Endometrial microvascular endothelial cells (primary cell): Measurements from ENCODE around the gene TYW5. TPM values are rescaled to one million over a fixed set of nuclear protein-coding genes. Genes with fewer than 3 reads are reported as not detected.

ENCODE experiments used
- in situ Hi-C: cut with HindIII; loops from 2 replicates; pipeline ENCODE4 v1.10.0; 2017; ENCODE audit warnings: low sequenced_read_pairs, low pct_unique_long_range_greater_than_20kb; ENCODE audit errors: inconsistent ontology term
- total RNA-seq: library from RNA; depleted of rRNA; stranded (reverse); fragments of >200 nt; gene quantifications from one replicate; pipeline ENCODE4 v1.2.3, GENCODE V29; 2015; ENCODE audit errors: inconsistent ontology term

The TYW5 gene
- total RNA-seq, 1 donor from 2014 or later = 8.1 TPM

DNA sequence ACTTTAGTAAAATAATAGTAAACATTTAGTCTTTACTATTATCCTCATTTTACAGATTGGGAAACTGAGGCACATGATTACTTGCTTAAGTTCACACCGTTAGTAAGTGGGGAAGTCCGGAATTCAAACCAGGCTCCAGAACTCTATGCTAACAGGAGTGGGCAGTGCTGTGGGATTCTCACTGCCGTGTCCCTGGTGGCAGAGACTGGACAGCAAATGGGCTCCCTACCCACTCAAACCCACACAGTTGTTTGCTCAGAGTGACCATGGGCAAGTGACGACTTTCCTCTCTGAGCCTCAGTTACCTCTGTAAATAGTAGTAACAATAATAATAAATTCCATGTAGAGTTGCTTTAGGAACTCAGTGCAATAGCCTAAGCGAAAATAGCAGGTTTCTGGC is 24.1 kb upstream of the TYW5 start:
- in situ Hi-C loops = no loop called here

DNA sequence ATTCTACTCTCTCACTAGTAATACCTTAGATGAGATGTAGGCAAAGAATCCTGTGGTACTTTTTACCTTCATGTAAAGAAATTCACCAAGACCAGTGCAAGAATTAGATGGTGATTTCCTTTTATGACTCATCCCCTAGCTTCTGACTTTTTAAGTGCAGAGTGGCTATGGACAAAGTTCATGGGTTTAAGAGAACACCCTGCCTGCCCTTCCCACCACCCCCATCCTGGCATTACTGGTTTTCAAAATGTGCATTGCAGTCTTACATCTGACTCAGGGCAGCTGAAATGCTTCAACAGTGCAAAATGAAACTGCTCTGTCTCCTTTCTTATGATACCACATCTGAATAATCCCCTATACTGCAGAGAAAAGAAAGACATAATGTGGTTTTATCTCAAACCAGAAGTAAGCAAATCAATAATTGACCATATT is 22.7 kb upstream of the TYW5 start:
- in situ Hi-C loops = no loop called here

DNA sequence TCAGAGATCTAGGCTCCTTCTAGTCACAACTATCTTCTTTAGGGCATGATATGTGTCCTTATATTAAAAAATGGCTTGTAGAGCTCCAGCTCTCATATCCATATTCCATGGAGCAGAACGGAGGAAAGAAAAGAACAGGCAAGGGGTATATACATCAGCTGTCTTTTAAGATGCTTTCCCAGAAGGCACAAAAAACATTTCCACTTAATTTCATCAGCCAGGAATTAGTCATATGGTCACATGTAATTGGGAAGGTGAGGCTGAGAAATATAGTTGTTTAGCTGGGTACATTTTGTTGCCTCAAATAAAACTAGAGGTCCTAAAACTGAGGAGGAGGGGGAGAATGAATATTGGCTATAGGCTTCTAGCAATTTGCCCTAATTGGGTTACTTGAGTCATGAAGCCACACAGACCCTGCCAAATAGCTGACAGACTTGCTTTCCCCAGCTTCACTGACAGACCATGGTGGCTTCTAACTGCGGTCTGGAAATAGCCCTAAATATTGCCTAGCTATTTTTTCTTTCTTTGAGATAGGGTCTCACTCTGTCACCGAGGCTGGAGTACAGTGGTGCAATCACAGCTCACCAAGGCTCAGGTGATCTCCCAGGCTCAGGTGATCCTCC is 20.1 kb upstream of the TYW5 start:
- in situ Hi-C loops = no loop called here

DNA sequence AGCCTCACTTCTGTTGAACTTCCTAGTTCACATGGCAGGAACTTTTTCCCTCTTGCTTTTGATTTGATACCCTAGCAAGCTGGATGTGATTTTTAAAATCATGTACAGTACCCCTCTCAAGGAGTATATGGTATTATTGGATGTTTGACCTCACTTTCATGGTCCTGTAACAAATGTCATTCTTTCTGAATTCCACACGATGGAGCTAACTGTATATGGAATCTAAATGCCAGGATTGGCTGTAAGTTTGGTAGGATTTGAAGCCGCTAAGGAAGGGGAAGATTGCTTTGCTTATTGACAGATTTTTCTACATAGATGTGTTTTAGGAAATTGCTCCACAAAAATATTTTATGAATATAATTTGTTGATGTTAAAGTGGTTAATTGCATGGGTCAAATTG is 18.4 kb upstream of the TYW5 start:
- in situ Hi-C loops = loop anchor here (25.0 kb wide), 1 partner anchor 514 kb away; no protein-coding TSS in a partner anchor

GRCh38 chr2:199972088-199972626 is 16.9 kb upstream of the TYW5 start:
- in situ Hi-C loops = loop anchor here (25.0 kb wide), 1 partner anchor 515 kb away; no protein-coding TSS in a partner anchor

DNA sequence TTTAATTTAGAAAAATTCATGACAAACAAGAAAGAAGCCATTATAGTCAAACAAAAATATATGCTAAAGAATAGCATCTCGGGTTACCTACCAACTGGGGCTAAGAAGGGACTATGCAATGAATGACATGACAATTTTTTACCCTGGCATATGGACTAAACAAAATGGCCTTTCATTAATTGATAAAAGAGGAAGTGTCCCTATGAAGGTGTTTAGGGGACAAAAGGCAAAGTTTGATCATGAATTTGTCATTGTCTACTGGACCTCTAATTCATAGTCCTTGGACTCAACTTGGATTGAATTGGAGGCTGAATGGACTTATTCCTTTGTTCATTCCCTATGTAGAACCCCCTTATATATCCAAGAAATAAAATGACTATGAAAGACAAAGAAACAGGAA is 12.8 kb upstream of the TYW5 start:
- in situ Hi-C loops = loop anchor here (25.0 kb wide), 1 partner anchor 519 kb away; no protein-coding TSS in a partner anchor

GRCh38 chr2:199966976-199967375 is 11.7 kb upstream of the TYW5 start:
- in situ Hi-C loops = loop anchor here (25.0 kb wide), 1 partner anchor 520 kb away; no protein-coding TSS in a partner anchor

DNA sequence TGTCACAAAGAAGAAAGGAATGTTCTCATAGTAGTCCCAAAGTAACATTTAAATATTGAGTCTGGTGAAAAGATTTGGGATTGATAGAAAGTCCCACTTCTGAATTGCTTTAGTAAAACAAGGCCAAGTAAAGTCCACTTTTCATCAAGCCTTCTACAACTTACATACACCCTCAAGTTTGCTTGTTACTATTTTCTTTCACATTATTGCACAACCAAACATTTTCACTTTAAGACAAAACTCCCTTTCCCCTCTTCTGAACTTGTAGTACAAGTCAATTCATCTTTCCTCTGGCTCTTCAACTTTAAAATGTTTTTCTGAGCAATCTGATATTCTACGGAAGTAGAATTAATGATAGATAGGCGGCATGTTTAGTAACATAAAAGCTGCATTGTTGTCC is 11.1 kb upstream of the TYW5 start:
- in situ Hi-C loops = loop anchor here (25.0 kb wide), 1 partner anchor 521 kb away; no protein-coding TSS in a partner anchor

- in situ Hi-C loops = loop anchor here (25.0 kb wide), 1 partner anchor 525 kb away; no protein-coding TSS in a partner anchor
These were observed 6.9 kb upstream of the TYW5 start for GRCh38 chr2:199962203-199962602.

DNA sequence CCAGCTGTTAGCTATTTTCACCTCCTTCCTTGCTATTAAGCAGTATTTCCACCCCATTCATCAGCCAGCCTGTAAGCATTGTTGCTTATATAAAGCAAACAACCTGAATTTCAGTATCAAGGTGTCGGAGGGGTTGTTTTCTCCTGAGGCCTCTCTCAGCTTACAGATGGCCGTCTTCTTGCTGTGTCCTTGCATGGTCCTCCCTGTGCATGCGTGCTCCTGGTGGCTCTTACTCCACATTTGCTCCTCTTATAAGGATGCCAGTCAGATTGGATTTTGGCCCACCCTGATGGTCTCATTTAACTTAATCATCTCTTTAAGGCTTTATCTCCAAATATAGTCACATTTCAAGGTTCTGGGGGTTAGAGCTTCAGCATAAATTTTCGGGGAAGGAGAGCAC is 2.7 kb upstream of the TYW5 start:
- in situ Hi-C loops = loop anchor here (25.0 kb wide), 1 partner anchor 529 kb away; no protein-coding TSS in a partner anchor

DNA sequence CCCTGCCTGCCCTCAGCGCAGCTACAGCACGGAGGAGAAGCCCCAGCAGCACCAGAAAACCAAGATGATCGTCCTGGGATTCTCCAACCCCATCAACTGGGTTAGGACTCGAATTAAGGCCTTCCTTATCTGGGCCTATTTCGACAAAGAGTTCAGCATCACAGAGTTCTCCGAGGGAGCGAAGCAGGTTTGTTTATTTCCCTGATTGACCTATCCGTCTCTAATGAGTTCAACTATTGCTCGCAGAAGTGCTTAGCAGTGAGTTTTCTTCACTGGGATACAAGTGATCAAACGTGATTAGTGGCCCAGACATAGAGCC is 730 bp upstream of the TYW5 start:
- in situ Hi-C loops = loop anchor here (25.0 kb wide), 1 partner anchor 531 kb away; no protein-coding TSS in a partner anchor

DNA sequence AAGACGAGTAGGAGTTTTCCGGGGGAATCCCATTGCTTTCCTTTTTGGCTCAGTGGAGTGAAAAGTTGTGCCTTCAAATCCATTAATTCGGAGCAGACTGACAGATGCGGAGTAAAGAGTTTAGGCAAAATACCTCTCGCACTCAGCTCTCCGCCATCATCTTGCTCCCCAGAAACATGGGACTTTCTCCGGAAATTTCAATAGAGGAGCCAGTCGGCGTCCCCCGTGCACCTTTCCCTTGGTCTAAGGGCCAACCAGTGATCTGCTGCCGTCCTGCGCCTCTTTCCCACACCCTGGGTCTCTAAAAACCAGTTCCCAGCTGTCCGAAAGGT is 318 bp downstream of the TYW5 start:
- in situ Hi-C loops = loop anchor here (25.0 kb wide), 1 partner anchor 532 kb away; no protein-coding TSS in a partner anchor

DNA sequence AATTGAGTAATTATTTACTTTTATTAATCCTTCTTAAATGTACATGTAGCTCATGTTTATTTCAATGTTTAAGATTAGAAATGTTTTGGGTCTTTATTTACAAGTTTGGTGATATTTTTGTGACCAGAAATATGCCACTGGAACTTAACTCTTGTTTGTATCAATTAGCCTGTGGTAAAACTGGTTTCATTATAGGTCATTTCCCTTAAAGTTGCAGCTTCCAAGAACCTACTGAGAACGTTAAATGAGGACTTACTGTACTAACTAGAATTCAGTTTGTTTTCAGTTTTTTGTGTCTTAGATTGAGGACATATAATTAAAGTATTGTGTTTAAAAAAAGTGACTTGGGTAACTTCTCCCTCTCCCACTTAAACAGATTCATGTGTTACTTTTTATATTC is 4.3 kb downstream of the TYW5 start:
- in situ Hi-C loops = loop anchor here (25.0 kb wide), 1 partner anchor 536 kb away; no protein-coding TSS in a partner anchor

- in situ Hi-C loops = loop anchor here (25.0 kb wide), 1 partner anchor 537 kb away; no protein-coding TSS in a partner anchor
These were observed 4.9 kb downstream of the TYW5 start for GRCh38 chr2:199950396-199950795.

DNA sequence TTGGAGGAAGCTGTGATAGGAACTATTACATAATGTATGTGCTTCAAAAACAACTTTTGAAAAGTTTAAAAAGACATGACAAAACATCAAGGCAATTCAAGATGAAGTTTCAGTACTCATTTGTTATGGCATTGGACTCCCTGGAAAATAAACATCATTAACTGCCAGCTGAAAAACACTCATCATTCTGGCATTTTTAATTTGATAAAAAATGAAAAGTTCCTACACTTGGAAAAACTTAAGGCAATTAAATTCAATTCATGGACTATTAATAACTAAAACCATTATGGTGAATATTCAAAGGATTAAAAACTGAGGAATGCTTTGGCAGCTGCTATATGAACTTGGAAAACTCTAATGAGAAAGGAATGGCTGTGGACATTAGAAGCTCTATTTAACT is 8.5 kb downstream of the TYW5 start:
- in situ Hi-C loops = no loop called here

DNA sequence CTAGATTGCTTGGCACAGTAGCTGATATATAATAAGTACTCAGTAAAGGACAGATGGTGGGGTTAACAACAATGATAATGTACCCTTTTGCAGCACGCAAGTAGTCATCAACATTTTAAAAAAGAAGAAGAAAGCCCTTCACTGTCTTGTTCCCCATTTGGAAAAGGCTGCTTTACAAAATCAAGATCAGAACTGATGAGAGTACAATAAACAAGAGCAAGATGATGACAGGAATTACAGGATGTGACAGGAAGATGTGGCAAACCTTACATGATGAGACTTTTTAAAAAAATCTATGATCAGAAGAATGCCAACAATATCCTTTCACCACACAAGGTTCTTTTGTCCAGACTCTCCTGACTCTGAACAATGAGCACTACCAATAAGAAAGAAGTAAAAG is 9.1 kb downstream of the TYW5 start:
- in situ Hi-C loops = no loop called here

- in situ Hi-C loops = no loop called here
These were observed 11.9 kb downstream of the TYW5 start for GRCh38 chr2:199943373-199943772.

- in situ Hi-C loops = no loop called here
These were observed 14.9 kb downstream of the TYW5 start for GRCh38 chr2:199940373-199940772.

- in situ Hi-C loops = no loop called here
These were observed 18.7 kb downstream of the TYW5 start for GRCh38 chr2:199936554-199936953.

DNA sequence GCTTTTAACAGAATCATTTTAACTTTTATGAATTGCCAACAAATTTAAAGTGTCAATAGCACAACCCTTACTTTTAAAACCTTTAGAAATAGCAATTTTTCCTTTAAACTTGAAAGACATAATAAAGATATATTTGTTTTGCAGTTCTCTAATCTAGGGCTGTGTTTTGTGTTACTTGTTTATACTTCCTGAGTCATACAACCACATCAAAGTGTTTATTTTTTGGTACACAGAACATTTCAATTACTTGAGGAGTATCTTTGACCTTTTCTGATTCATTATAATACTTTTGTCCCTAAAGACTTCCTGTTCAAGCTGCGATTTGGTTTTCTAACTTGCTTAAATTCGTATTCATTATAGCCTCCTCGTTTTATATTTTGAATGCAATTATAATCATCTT is 21.8 kb downstream of the TYW5 start:
- in situ Hi-C loops = no loop called here
